Testis (tissue), 2 donors: Measurements from ENCODE around the gene KRT35.
A peak's percentile ranks its signal among the peaks of the same experiment; 100 is the strongest.

ENCODE experiments used
- POLR2A ChIP-seq: fragments of 450-650 bp; IDR thresholded peaks from one replicate; pipeline ENCODE4 v1.6.1; 2017; ENCODE audit warnings: antibody characterized with exemption, mild to moderate bottlenecking, moderate library complexity
- TF ChIP-seq, protein P1 (sequence below), 3 experiments: fragments of 450-650 bp in 2 of 3; fragments of 200-600 bp in 1 of 3; sonication (generic) in 1 of 3; IDR thresholded peaks; one replicate each; pipeline ENCODE4 v1.5.1; 2016 to 2019; ENCODE audit warnings: antibody characterized with exemption in 3 of 3, mild to moderate bottlenecking in 2 of 3, moderate library complexity in 1 of 3

DNA sequence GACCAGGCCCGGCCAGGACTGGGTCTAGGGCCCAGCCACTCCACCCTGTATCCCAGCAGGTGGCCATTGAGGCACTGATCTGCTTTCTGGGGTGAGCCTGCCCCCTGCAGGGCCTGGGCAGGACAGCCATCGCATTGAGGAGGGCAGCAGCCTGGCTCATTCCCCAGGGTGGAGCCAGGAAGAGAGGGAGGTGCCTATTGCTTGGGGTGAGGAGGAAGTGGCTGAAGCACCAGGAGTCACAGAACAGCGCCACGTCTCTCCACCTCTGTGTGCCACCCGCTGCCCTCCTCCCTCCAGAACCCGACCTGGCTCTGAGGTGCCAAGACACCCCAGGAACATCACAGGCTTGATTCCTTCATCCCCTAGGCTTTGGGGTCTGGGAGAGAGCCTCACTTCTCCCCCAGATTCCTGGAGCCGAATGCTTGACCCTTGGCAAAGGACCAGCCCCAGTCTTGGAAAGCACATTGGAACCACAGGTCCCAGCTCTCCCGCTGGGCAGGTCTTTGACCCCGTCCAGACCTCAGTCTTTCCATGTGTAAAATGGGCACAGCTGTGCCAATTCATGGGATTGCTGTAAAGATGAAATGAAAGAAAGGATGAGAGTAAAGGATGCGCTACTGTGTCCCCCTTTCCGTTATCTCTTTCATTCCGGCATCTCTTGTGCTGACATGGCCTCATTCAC, 16.0 kb upstream of the KRT35 start:
- TF ChIP-seq, protein P1, sequence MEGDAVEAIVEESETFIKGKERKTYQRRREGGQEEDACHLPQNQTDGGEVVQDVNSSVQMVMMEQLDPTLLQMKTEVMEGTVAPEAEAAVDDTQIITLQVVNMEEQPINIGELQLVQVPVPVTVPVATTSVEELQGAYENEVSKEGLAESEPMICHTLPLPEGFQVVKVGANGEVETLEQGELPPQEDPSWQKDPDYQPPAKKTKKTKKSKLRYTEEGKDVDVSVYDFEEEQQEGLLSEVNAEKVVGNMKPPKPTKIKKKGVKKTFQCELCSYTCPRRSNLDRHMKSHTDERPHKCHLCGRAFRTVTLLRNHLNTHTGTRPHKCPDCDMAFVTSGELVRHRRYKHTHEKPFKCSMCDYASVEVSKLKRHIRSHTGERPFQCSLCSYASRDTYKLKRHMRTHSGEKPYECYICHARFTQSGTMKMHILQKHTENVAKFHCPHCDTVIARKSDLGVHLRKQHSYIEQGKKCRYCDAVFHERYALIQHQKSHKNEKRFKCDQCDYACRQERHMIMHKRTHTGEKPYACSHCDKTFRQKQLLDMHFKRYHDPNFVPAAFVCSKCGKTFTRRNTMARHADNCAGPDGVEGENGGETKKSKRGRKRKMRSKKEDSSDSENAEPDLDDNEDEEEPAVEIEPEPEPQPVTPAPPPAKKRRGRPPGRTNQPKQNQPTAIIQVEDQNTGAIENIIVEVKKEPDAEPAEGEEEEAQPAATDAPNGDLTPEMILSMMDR (IDR thresholded peaks at IDR 0.05), result peak; percentile 17 to 54 (median 51)
- no peak for TF ChIP-seq POLR2A
